ENCODE measurements around the gene HAUS3.

GRCh38 chr4:2256781-2257191 is 14.9 kb upstream of the HAUS3 start:
- TF ChIP-seq EZH2 (IDR thresholded peaks at IDR 0.05) (no peak), POLR2AphosphoS5 (IDR thresholded peaks at IDR 0.05; ENCODE audit: borderline replicate concordance, low read depth, low read length) (no peak)

Measured in SK-N-MC (cell line).